MM.1S (cell line): ENCODE measurements around the gene LIN7B.

Experiments
- DNase-seq: peaks from one replicate; pipeline ENCODE4 v3.0.0-alpha.2; 2015
- H2AFZ ChIP-seq: fragments of 300-600 bp; sonication (generic); 2 replicates; pipeline ENCODE4 v1.6.0; 2016; ENCODE audit warnings: antibody characterized with exemption, low read length
- H3F3A ChIP-seq: fragments of 300-600 bp; sonication (generic); 2 replicates; pipeline ENCODE4 v1.6.1; 2016; ENCODE audit warnings: mild to moderate bottlenecking, antibody characterized with exemption, low read length, moderate library complexity, mixed read lengths; ENCODE audit not compliant: insufficient read depth
- H3K27ac ChIP-seq: fragments of 300-600 bp; sonication (generic); 2 replicates; pipeline ENCODE4 v1.5.1; 2016; ENCODE audit warnings: mild to moderate bottlenecking, low read length
- H3K27me3 ChIP-seq: fragments of 300-600 bp; sonication (generic); replicated peaks from 2 replicates; pipeline ENCODE4 v1.6.0; 2016; ENCODE audit warnings: low read length; ENCODE audit not compliant: insufficient read depth
- H3K36me3 ChIP-seq: fragments of 300-600 bp; sonication (generic); replicated peaks from 2 replicates; pipeline ENCODE4 v1.6.1; 2016; ENCODE audit warnings: mild to moderate bottlenecking, low read length, mixed read lengths; ENCODE audit not compliant: insufficient read depth
- H3K4me1 ChIP-seq: fragments of 300-600 bp; sonication (generic); 2 replicates; pipeline ENCODE4 v1.6.1; 2016; ENCODE audit warnings: low read length, mixed read lengths
- H3K4me2 ChIP-seq: fragments of 300-600 bp; sonication (generic); 2 replicates; pipeline ENCODE4 v1.6.0; 2016; ENCODE audit warnings: low read depth, low read length
- H3K4me3 ChIP-seq: fragments of 300-600 bp; sonication (generic); 2 replicates; pipeline ENCODE4 v1.5.1; 2016; ENCODE audit warnings: low read length, mixed read lengths
- H3K79me2 ChIP-seq: fragments of 300-600 bp; sonication (generic); 2 replicates; pipeline ENCODE4 v1.6.1; 2016; ENCODE audit warnings: mixed run types, low read length, mixed read lengths
- H3K9ac ChIP-seq: fragments of 300-600 bp; sonication (generic); 2 replicates; pipeline ENCODE4 v1.6.1; 2016; ENCODE audit warnings: low read length, mixed read lengths
- H3K9me2 ChIP-seq: fragments of 300-600 bp; sonication (generic); replicated peaks from 2 replicates; pipeline ENCODE4 v1.6.1; 2016; ENCODE audit warnings: mild to moderate bottlenecking, low read length, mixed read lengths; ENCODE audit not compliant: insufficient read depth
- H3K9me3 ChIP-seq: fragments of 300-600 bp; sonication (generic); replicated peaks from 2 replicates; pipeline ENCODE4 v1.6.1; 2016; ENCODE audit warnings: mild to moderate bottlenecking, low read length, mixed read lengths; ENCODE audit not compliant: insufficient read depth
- H4K20me1 ChIP-seq: fragments of 300-600 bp; sonication (generic); 2 replicates; pipeline ENCODE4 v1.6.1; 2016; ENCODE audit warnings: mild to moderate bottlenecking, low read length, moderate library complexity, mixed read lengths; ENCODE audit not compliant: insufficient read depth
- EZH2 ChIP-seq: fragments of 300-600 bp; sonication (generic); optimal IDR thresholded peaks from 2 replicates; pipeline ENCODE3; 2017; ENCODE audit warnings: low read depth, mild to moderate bottlenecking, antibody characterized with exemption, low read length, mixed read lengths
- EZH2phosphoT487 ChIP-seq: fragments of 300-600 bp; sonication (generic); IDR thresholded peaks from 2 replicates; pipeline ENCODE4 v1.6.1; 2018; ENCODE audit warnings: antibody characterized with exemption, low read length
- TF ChIP-seq, protein P1 (sequence below): fragments of 300-600 bp; sonication (generic); IDR thresholded peaks from 2 replicates; pipeline ENCODE4 v1.5.1; 2016; ENCODE audit warnings: antibody characterized with exemption, low read length, mixed read lengths

Gene LIN7B

DNA sequence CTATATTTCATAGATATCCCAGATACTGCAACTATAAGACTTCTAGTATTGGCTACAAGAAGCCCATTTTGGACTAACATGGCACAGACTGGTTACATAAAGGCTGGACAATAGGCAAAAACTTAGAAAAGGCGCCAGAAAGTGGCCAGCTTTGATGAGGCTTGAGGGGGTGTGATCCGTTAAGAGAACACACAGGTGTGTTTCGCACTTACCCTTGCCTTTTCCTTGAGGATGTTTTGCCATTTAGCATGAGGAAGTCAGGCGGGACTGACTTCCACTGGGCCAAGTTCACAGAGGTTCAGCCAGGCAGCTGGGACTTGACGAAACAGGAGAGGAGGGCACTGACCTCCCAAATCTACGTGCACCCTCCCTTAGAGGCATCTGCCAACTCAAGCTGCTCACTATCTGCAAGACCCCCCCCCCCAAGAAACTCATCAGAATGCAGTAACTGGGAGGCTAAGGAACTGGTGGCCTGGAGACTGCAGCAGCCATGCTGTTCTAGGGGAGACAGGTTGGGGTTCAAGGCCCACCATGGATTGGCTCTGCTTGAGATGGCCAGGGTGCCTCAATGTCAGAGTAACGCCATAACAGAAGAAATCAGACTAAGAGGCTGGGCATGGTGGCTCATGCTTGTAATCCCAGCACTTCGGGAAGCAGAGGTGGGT is 4.5 kb upstream of the LIN7B start:
- TF ChIP-seq, protein P1, sequence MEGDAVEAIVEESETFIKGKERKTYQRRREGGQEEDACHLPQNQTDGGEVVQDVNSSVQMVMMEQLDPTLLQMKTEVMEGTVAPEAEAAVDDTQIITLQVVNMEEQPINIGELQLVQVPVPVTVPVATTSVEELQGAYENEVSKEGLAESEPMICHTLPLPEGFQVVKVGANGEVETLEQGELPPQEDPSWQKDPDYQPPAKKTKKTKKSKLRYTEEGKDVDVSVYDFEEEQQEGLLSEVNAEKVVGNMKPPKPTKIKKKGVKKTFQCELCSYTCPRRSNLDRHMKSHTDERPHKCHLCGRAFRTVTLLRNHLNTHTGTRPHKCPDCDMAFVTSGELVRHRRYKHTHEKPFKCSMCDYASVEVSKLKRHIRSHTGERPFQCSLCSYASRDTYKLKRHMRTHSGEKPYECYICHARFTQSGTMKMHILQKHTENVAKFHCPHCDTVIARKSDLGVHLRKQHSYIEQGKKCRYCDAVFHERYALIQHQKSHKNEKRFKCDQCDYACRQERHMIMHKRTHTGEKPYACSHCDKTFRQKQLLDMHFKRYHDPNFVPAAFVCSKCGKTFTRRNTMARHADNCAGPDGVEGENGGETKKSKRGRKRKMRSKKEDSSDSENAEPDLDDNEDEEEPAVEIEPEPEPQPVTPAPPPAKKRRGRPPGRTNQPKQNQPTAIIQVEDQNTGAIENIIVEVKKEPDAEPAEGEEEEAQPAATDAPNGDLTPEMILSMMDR, result no peak
- TF ChIP-seq EZH2phosphoT487, result no peak
- TF ChIP-seq EZH2, result no peak
- Histone ChIP-seq H3K27me3 (no peaks in the 10 kb centered on the region), H4K20me1 (no peaks in the 10 kb centered on the region), H3K9me3 (no peaks in the 10 kb centered on the region), H3K4me1 (no peaks in the 10 kb centered on the region), H3K36me3 (peaks cover 3% of the 10 kb centered on the region), H3K79me2 (no peaks in the 10 kb centered on the region; the same call in 1 of the 2 replicates), H2AFZ (no peak overlapping the region), H3K4me3 (no peak overlapping the region), H3K9ac (no peak overlapping the region), H3F3A (peaks cover 16% of the 10 kb centered on the region; the same call in 1 of the 2 replicates), H3K9me2 (no peaks in the 10 kb centered on the region), H3K4me2 (no peak overlapping the region), H3K27ac (no peak overlapping the region)
- no peak for DNase-seq

DNA sequence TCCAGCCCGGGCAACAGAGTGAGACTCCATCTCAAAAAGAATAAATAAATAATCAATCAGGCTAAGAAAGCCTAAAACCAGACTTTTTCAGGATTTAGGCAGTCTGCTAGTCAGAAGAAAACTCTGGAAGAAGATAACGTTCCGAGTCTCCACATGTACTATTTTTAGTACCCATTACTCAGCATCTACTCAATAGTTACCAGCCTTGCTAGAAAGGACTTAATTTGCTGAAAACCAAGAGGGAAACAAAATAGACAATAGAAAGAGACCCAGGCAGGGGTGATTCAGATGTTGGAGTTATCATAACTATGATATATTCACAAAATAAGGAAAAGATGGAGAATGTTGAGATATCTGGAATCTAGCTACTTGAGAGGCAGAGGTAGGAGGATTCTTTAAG is 3.6 kb upstream of the LIN7B start:
- Histone ChIP-seq H2AFZ (no peak overlapping the region), H3K4me1 (0 out of 2 replicates have a peak, but pooled peaks cover 4% of the 10 kb centered on the region), H3F3A (peaks cover 16% of the 10 kb centered on the region; the same call in 1 of the 2 replicates), H3K27ac (no peak overlapping the region), H4K20me1 (no peaks in the 10 kb centered on the region), H3K4me3 (no peak overlapping the region), H3K79me2 (no peaks in the 10 kb centered on the region; the same call in 1 of the 2 replicates), H3K36me3 (no peaks in the 10 kb centered on the region; the same call in 1 of the 2 replicates), H3K9ac (no peak overlapping the region), H3K9me2 (no peaks in the 10 kb centered on the region), H3K27me3 (no peaks in the 10 kb centered on the region), H3K4me2 (no peak overlapping the region), H3K9me3 (no peaks in the 10 kb centered on the region)
- no peak for DNase-seq
- TF ChIP-seq, protein P1, result no peak
- TF ChIP-seq EZH2, result no peak
- TF ChIP-seq EZH2phosphoT487, result no peak

- Histone ChIP-seq H3K4me2 (no peak overlapping the region), H3K9ac (no peak overlapping the region)
Measured at GRCh38 chr19:49111218-49111998, 2.8 kb upstream of the LIN7B start.

More at GRCh38 chr19:49111218-49111998, 2.8 kb upstream of the LIN7B start:
- Histone ChIP-seq H3K27me3 (no peaks in the 10 kb centered on the region), H4K20me1 (no peaks in the 10 kb centered on the region), H3K36me3 (no peaks in the 10 kb centered on the region; the same call in 1 of the 2 replicates), H3F3A (peaks cover 8% of the 10 kb centered on the region; the same call in 1 of the 2 replicates), H3K4me1 (0 out of 2 replicates have a peak, but pooled peaks cover 4% of the 10 kb centered on the region), H2AFZ (no peak overlapping the region), H3K79me2 (no peaks in the 10 kb centered on the region; the same call in 1 of the 2 replicates), H3K4me3 (no peak overlapping the region), H3K9me3 (no peaks in the 10 kb centered on the region), H3K27ac (no peak overlapping the region), H3K9me2 (no peaks in the 10 kb centered on the region)
- no peak for DNase-seq
- no peak for TF ChIP-seq EZH2
- no peak for TF ChIP-seq EZH2phosphoT487
- TF ChIP-seq, protein P1, result no peak
